Smooth muscle cell (in vitro differentiated cells): ENCODE results near the gene FFAR4. TPM values are rescaled to one million over a fixed set of nuclear protein-coding genes. Genes with fewer than 3 reads are reported as not detected.

Experiments used
- DNase-seq: peaks from one replicate; lab custom pipeline; 2025; ENCODE audit not compliant: unreplicated experiment; lab: John Stamatoyannopoulos, UW
- H2AFZ ChIP-seq: fragments of 200-600 bp; sonication (generic); 2 replicates; pipeline ENCODE4 v1.6.0; 2016; ENCODE audit warnings: antibody characterized with exemption, low read depth, mild to moderate bottlenecking
- H3F3A ChIP-seq: fragments of 200-600 bp; sonication (generic); 2 replicates; pipeline ENCODE4 v1.6.0; 2017; ENCODE audit warnings: antibody characterized with exemption, low read depth
- H3K27ac ChIP-seq: fragments of 200-600 bp; sonication (generic); 2 replicates; pipeline ENCODE4 v1.5.1; 2016; ENCODE audit warnings: low read depth, mild to moderate bottlenecking
- H3K27me3 ChIP-seq: fragments of 200-600 bp; sonication (generic); 2 replicates; pipeline ENCODE4 v1.6.1; 2016; ENCODE audit warnings: low read depth, mild to moderate bottlenecking
- H3K36me3 ChIP-seq: fragments of 200-600 bp; sonication (generic); 2 replicates; pipeline ENCODE4 v1.5.1; 2016; ENCODE audit warnings: low read depth
- H3K4me1 ChIP-seq: fragments of 200-600 bp; sonication (generic); 2 replicates; pipeline ENCODE4 v1.5.1; 2016; ENCODE audit warnings: low read depth
- H3K4me2 ChIP-seq: fragments of 200-600 bp; sonication (generic); 2 replicates; pipeline ENCODE4 v1.6.0; 2016; ENCODE audit warnings: mild to moderate bottlenecking
- H3K4me3 ChIP-seq: fragments of 200-600 bp; sonication (generic); 2 replicates; pipeline ENCODE4 v1.5.1; 2016; ENCODE audit warnings: mild to moderate bottlenecking
- H3K79me2 ChIP-seq: fragments of 200-600 bp; sonication (generic); 2 replicates; pipeline ENCODE4 v1.6.0; 2016; ENCODE audit warnings: low read depth, mild to moderate bottlenecking
- H3K9ac ChIP-seq: fragments of 200-600 bp; sonication (generic); 2 replicates; pipeline ENCODE4 v1.6.0; 2016; ENCODE audit warnings: low read depth
- H3K9me3 ChIP-seq: fragments of 200-600 bp; sonication (generic); replicated peaks from 2 replicates; pipeline ENCODE4 v1.5.1; 2016; ENCODE audit warnings: low read depth
- H4K20me1 ChIP-seq: fragments of 200-600 bp; sonication (generic); 2 replicates; pipeline ENCODE4 v1.6.0; 2016; ENCODE audit warnings: low read depth
- CTCF ChIP-seq: fragments of 200-600 bp; sonication (generic); IDR thresholded peaks from 2 replicates; pipeline ENCODE4 v1.5.1; 2017; ENCODE audit warnings: borderline replicate concordance, mild to moderate bottlenecking, antibody characterized with exemption; ENCODE audit not compliant: insufficient read depth, poor library complexity, severe bottlenecking
- WGBS: methylation state at CpG from one replicate; pipeline ENCODE4 v1.1.7; 2016; ENCODE audit warnings: low lambda C conversion rate; 5-methylcytosine and 5-hydroxymethylcytosine counted together
- polyA plus RNA-seq: library from polyadenylated mRNA; unstranded; fragments of >200 nt; fragmentation: Nextera tagmentation; extraction: Ambion mirVana; gene quantifications from 2 replicates; pipeline ENCODE4 v1.2.1, GENCODE V29; 2016
- total RNA-seq: library from RNA; depleted of rRNA; stranded (reverse); fragments of >200 nt; gene quantifications from 2 replicates; pipeline ENCODE4 v1.2.3, GENCODE V29; 2014

The FFAR4 gene
- total and polyA plus RNA-seq, 2 experiments from 2014 or later, result not detected

GRCh38 chr10:93593254-93593653, 26.8 kb downstream of the FFAR4 start:
- no peaks in the 10 kb centered on the region for H3K36me3 ChIP-seq
- no peaks in the 10 kb centered on the region for H4K20me1 ChIP-seq
- H3K9me3 ChIP-seq, result no peaks in the 10 kb centered on the region
- H3K4me1 ChIP-seq, result peaks cover 5% of the 10 kb centered on the region
- DNase-seq, result no peak
- H3K4me2 ChIP-seq, result no peak overlapping the region
- H3K4me3 ChIP-seq, result no peak overlapping the region
- no peak overlapping the region for H3K9ac ChIP-seq
- H3K27ac ChIP-seq, result no peak overlapping the region
- no peaks in the 10 kb centered on the region for H3K27me3 ChIP-seq
- no peak overlapping the region for H2AFZ ChIP-seq
- H3F3A ChIP-seq, result no peaks in the 10 kb centered on the region
- H3K79me2 ChIP-seq, result no peaks in the 10 kb centered on the region
- TF ChIP-seq CTCF, result no peak
- 88% methylated on average over 4 of the region's 4 CpGs for WGBS

GRCh38 chr10:93593749-93594148, 27.3 kb downstream of the FFAR4 start:
- no peaks in the 10 kb centered on the region for H3K9me3 ChIP-seq
- no peak for DNase-seq
- no peaks in the 10 kb centered on the region for H3K36me3 ChIP-seq
- no peaks in the 10 kb centered on the region for H3F3A ChIP-seq
- 92% methylated on average over 18 of the region's 18 CpGs for WGBS
- no peak for TF ChIP-seq CTCF
- no peak overlapping the region for H3K27ac ChIP-seq
- H3K4me3 ChIP-seq, result no peak overlapping the region
- H3K9ac ChIP-seq, result no peak overlapping the region
- H2AFZ ChIP-seq, result no peak overlapping the region
- H3K4me1 ChIP-seq, result peaks cover 5% of the 10 kb centered on the region
- H3K4me2 ChIP-seq, result no peak overlapping the region
- H3K27me3 ChIP-seq, result no peaks in the 10 kb centered on the region
- H4K20me1 ChIP-seq, result no peaks in the 10 kb centered on the region
- H3K79me2 ChIP-seq, result no peaks in the 10 kb centered on the region

- peaks cover 5% of the 10 kb centered on the region for H3K4me1 ChIP-seq
Measured at GRCh38 chr10:93594518-93594917, 28.1 kb downstream of the FFAR4 start.

More at GRCh38 chr10:93594518-93594917, 28.1 kb downstream of the FFAR4 start:
- Histone ChIP-seq H3K9ac (no peak overlapping the region), H3K9me3 (no peaks in the 10 kb centered on the region), H3K27me3 (peaks cover 7% of the 10 kb centered on the region), H2AFZ (no peak overlapping the region), H3K4me3 (no peak overlapping the region), H3F3A (no peaks in the 10 kb centered on the region), H3K4me2 (no peak overlapping the region), H3K27ac (no peak overlapping the region), H4K20me1 (no peaks in the 10 kb centered on the region), H3K79me2 (no peaks in the 10 kb centered on the region), H3K36me3 (no peaks in the 10 kb centered on the region)
- whole genome bisulfite sequencing, result 83% methylated on average over 7 of the region's 7 CpGs
- no peak for DNase-seq
- no peak for TF ChIP-seq CTCF
